ENCODE results near the gene MAML2.

Gene MAML2

DNA sequence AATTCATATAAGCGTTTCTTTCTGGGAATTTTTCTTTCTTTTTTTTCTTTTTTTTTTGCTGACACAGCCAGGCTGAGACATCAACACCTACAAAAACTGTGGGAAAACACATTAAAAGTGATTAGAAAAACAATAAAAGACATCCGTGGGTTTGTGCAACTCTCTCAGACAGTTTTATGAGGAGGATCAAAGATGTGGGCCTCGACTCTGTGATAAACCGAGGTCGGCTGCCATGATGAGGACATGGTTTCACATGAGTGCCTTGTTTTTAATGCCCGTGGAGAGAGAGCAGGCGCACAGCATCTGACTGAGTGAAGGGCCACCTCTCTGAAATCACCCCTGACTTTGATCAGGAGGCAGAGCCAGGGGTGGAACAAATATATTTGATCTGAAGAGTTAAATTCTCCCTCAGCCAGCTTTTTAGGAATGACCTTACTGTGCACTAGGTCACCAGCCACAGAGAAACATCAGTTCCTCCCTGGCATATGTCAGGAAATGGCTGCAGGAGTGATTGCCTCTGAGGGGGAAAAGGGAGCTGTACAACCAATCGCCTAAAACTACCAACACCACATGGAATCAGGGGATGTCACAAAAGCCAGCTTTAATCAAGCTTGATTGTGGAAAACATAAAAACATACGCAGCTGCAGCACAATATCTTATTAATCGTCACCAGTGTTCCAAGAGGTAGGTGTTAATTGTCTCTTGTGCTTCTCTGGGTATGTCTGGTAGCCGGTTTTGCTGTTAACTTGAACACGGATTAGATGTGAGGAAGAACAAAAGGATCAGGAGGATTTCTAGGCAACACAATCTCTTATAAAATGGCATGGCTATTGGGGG is 164.7 kb downstream of the MAML2 start:
- DNase-seq, result no peak

DNA sequence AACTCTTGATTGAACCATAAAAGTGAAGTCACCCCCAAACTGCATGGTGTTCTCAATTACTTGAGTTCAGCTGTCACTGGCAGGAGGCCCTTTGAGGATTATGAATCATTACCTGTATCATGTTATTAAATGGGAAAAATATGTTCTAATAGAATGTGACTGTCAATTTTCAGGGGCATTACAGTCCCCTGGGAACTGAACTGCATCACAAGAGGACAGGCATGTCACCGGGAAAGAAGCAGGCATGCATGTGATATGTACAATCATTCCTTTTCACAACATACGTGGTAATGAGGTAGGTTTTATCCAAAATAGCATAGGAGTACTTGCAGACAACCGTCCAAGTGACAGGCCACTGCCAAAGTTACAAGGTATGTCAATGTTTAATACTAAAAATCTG is 165.8 kb downstream of the MAML2 start:
- DNase-seq, result no peak

DNA sequence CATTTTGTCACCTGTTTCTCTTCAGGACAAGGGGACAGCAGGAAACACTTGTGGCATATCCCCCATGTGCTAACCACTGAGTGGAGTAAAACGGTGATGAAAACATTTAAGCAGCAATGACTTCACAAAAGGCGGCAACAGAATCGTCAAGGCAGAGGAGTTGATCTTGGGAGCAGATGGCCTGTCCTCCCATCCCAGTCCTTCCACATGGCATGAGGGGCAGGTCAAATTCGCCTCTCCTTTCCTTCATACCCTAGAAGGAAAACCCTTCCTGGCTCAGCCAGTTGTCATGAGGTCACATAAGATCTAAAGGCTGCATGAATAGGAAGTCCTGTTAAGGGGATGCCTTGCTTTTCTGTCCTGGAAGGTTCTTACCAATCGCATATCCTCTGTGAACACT is 169.1 kb downstream of the MAML2 start:
- DNase-seq, result no peak

DNA sequence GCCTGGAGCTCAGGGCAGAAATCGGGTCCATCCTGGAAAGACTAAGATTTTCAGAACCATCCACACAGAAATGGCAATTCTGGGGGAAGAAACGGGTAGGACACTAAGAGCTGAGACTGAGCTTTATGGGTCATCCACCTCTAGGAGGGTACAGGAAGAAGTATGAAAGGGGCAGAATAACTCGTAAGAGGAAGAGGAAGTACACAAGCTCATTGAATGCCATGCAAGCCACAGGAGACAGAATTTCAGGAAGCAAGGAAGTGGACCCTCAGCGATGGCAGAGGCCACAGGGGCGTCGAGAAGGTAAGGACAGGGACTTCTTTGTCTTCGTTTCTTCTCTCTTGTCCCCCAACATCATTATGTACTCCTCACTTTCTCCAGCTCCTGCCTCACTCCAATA is 169.6 kb downstream of the MAML2 start:
- no peak for DNase-seq

DNA sequence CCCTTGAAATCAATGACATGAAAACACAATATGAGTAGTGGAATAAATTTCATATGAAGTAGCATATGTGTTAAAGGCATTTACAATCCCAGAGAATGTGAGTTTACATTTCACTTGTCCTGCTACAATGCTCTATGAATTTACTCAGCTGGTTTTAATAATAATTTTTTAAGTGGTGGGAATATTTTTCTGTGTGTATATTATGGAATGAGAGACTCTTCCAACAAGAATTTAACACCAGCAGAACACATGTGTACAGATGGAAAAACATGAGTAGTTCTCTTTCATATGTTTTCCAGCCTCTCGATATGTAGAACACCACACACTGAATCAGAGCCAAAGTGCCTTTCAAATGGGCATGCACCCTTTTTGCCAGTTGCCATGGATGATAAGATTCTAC is 170.4 kb downstream of the MAML2 start:
- no peak for DNase-seq

DNA sequence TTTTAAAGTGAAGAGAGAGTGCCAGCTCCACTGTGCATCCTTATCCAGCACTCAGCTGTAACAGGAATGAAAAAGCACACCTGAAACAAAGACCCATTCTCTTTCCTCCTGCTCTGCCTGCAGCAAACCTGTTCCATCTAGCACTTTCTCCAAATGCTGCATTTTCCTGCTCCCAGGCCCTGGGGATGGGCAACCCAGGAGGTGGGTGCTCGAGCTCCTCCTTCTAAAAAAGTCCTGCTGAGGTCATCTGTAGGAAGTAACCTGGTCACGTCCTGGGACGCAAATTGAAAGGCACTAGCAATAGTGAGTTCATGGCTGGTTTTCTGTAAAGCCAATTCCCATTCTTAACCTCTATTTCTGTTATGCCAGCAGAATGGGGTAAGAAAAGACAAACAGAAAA is 173.7 kb downstream of the MAML2 start:
- no peak for DNase-seq

DNA sequence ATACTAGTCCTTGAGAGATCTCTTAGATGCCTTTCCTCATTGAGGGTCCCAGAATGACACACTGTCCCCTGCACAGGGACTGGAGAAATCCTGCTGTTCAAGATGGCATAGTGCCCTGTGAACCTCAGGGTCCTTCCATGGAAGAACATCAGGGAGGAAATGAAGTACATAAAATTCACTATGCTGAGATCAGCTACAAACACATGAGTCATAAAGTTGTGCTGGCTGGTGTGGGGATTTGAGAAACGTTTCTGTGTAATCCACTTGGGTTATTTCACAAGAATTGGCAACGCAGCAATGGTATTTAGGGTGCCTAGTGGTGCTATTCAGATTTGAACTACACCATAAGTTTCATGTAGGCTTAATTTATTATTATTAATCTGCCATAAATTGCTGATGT is 174.4 kb downstream of the MAML2 start:
- peak; percentile 70 for DNase-seq

DNA sequence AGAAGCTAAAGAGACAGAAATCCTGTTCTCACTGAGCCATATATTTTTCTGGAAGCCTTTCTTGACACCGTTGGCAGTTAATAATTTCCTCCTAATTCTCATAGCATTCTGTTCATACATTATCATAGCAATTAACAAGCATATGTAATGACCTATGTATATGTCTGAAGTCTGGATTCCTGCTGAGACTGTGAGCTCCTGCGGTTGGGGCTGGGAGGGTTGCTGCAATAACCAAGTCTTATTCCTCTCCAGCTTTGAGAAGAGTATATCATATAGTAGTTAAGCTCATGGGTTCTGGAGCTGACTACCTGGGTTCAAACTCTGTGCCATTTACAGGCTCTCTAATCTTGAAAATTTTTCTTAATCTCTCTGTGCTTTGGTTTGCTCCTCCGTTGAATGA is 175.2 kb downstream of the MAML2 start:
- DNase-seq, result no peak

DNA sequence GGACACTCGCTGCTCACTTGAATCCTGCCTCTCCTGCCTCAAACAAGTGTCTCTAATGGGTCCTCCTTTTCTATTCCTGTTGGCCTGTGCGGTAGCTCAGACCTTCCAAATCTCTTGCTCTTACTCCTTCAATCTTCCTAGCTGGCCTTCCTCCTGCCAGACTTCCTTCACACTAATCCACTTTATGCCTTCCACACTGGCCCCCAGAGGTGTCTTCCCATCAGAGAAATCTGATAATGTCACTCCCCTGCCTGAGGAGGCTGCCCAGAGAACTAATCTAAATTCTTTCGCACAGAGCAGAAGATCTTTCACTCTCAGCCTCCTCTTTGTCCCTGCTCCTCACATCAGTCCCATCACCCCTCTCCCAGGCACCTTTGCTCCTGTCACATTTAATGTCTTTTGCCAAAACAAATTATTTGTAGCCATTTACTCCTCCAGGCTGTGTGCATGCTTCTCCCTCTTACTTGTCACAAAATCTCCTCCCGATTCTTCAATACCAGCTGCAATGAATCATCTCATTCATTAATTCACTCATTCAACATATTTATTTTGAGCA is 175.7 kb downstream of the MAML2 start:
- DNase-seq, result no peak

DNA sequence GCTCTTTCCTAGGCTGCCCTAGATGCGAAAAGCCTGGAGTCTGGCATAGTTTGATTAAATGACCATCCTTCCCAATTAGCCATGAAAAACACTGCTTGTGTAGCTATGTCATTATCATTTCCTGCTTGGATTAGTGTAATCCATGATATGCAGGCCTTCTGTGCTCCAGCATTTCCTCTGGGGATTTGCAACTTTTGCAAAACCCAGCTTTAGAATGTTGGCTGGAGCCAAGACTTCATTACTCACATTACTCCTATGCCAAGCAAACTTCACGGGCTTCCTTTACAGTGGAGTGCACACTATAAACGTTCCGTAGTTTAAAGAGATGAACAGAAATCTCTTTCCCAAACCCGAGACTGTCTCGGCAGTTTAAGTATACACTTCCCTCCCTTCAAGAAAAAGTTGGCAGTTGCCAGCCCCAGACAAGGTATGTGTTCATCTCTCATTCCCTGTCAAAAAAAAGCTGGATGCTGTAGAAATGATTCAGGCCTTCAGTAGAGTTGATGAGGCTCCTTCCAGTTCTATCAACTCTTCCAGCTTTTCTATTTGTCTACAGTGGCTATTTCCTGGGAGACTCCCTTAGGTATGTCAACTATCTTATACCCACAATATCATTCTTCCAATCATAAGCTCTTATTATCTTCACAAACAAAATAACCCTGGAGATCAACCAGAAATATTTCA is 180.0 kb downstream of the MAML2 start:
- DNase-seq, result no peak

DNA sequence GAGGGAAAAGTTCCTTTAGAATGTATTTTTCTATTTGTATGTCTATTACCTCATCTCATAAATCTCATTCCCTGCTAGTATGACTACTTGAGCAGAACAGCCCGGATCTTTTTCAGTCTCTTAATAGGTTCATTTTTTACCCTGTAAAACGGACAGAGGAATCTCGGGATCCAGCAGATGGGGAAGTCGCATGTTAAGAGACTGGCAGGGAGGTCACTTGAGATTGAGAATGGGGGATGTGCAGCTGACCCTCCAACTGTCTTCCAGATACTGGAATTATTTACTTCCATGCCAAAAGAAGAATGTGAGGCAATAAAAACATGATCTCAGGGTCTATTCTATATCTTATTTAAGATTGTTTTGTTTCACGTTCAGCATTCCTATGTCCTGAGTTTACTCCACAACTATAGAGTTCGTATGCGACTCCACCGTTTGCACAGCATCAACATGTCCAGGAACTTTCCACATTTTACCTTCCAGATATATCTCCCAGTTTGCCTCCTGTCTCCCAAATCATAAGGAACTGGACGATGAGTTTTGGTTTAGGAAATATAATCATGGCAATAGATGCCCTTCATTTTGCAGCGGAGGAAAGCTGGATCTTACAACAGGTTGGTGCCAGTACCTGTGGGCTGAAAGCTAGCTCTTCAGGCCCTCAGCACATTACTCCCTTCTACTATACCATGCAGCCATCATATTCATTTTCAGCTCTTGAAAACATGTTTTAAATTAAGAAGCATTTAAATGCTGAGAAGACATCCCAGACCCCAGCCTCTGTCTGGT is 181.5 kb downstream of the MAML2 start:
- DNase-seq, result peak; percentile 59

DNA sequence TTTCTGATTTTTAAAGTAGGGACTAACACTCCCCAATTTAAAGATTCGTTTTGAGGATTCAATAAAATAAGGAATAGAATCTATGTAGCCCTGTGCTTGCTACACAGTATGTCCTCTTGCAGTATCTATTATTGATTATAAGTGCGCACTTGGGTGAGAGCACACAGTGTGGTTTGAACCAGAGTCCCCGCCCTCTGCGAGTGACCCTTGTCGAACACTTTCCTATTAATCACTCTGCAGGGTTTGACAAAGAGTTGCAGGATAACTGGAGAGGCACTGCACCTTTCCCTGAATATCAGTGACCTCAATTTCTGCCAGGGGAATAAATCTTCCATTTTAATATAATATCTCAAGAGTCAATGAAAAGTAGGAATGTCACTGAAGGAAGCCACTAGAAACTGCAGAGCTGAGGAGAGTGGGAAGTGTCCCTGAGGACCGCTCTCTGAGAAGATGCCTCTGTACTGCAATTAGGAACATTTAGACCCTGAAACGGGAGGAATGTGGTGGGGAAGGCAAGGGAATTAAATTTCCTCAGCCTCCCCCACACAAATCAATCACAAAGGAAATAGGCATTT is 182.2 kb downstream of the MAML2 start:
- DNase-seq, result no peak

DNA sequence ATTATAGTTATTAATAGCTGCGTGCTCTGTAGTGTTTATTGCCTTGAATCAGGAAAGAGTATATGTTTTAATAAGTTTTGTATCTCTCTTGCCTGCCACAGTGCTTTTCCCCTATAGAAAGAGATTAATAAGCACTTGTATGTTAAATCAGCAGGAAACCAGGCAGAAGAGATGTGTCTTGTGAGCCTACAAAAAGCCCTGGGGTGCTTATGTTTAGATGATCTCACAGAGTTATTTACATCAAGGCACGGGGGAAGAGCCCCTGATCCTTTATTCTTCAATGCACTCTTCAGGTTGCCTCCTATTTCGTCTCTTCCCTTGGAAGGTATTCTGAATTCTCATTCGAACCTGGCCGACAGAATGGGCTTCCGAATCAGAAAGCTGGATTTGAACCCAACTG is 183.0 kb downstream of the MAML2 start:
- no peak for DNase-seq

DNA sequence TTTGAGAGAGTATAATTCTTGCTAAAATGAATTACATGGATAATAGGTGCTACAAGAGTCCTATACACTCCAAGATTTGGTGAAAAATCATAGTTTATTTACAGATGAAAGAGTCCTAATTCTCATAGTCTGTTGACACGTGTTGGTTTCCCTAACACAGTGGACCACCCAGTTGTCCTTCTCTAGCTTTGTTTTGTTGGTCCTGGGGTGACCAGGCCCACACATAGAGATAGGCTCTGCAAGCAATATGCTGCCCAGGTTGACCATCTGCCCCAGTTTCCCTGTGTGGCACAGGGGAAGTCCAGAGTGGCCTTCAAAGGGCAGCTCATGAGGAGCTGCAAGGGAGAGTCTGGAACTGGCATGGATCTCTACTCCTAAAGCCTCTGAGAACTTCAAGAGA is 184.9 kb downstream of the MAML2 start:
- DNase-seq, result no peak

DNA sequence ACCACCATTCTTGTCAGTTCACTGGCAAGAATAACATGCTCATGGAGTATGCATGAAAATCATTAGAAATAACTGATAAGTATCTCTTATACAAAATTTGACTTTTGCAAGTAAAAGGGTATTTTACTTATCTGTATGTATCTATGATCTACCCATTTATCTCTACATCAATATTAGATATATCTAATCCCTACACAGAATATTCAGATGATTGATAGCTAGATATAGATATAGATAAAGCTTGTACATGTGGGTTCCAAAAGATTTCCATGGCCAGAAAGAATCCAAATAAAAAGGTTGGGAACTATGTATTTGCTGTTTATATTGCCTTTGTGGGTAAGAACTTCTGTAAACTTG is 185.5 kb downstream of the MAML2 start:
- no peak for DNase-seq

DNA sequence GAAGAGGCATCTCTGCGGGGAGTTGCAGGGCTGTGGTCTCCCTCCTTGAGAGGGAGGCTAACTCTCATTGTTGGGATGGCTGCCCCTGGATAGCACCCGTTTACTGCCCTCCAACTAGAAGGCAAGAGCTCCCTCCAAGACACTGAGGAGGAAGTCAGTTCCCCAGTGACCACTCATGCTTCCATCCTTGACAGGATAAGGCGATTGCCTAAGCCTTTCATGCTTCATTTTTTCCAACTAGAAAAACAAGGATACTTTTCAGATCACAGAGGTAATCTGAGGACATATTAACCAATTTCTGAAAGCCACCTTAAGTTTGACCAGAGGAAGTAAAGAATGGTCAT is 186.6 kb downstream of the MAML2 start:
- DNase-seq, result no peak

DNA sequence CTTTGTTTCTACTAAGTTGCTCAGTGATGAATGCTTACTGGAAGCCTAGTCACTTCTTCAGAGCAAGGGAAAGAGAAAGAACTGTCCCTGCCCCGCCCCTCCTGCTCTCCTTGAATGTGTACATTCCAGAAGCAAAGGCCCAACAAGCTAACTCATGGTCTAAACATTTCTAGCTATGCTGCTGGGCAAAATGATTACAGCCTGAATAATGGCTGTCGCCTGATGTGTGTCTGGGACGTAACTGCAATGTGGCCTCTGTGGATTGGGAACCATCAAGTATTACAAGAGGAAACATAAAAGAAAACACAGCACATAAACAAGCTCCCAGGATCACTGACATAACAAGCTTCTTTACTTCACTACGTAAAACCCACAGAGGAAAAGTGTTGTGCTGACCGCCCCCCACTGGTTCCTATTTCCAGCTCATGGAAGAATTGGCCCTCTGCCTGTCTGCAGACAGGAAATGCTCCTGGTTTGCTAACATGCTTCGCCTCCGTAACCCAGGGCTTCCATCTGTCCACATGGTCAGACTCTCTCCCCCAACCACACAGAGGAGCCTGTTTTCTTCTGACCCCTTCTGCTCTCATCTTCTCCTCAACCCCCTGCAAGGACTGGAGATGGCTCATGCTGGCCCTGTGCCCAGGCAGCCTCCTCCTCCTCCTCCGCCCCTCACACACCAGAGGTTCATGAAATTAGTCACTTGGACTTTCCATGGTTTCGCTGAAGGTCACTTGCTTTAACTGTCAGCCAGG is 187.2 kb downstream of the MAML2 start:
- DNase-seq, result peak; percentile 99

DNA sequence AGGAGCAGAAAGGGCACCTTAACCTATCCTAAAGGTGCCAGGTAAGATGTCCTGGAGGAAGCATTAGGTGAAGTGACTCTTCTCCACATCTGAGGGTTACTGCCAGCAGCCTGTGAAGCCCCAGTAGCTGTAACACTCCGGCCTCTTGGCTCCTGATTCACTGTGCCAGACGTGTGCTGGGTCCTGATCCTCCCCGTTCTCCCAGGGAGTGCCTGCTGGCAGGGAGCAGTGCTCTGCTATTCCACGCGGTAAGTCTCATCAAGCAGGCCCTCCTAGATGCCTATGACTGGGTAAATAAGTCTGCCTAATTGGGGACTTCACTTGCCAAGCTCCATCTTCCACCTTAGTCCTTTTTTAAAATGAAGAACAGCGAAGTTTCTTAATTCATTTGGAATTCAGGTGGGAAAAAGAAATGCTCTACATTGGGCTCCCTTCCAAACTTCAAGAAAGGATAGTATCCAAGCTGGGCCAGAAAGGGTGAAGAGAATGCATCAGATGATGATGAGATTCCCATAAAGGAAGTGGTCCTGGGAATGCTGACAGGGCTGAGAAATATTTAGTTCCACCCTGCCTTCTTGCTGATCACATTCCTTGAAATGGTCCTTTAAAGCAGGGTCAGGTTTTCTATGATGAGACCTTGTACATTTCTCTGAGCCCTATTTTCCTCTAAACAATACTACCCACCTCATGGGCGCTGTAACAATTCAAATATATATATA is 188.0 kb downstream of the MAML2 start:
- peak; percentile 74 for DNase-seq

DNA sequence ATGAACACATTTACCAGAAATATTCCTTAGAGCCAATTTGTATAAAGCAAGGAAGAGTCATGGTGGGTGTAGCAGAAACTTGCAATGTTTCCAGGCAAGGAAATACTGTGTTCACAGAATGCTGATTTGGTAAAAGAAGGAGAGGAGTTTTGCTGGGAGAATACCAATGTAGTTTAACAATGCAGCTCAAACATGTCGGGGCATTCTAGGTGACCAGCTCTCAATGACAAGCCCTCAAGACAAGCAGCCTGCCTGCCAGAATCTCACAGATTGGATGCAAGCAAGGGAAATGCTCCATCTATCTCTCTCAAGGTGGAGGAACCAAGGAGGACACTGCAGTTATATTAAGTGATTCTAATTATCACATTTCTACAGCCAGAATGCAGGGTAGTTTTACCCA is 190.4 kb downstream of the MAML2 start:
- DNase-seq, result no peak

DNA sequence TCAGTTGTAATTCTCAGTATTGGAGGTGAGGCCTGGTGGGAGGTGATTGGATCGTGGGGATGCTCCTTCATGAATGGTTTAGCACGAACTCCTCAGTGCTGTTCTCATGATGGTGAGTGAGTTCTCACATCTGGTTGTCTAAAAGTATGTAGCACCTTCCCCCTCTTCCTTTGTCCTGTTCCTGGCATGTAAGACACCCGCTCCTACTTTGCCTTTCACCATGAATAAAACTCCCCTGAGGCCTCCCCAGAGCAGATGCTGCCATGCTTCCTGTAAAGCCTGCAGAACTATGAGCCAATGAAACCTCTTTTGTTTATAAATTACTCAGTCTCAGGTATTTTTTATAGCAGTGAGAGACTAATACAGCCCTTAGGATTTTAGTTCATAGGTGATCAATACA is 191.5 kb downstream of the MAML2 start:
- DNase-seq, result no peak

DNA sequence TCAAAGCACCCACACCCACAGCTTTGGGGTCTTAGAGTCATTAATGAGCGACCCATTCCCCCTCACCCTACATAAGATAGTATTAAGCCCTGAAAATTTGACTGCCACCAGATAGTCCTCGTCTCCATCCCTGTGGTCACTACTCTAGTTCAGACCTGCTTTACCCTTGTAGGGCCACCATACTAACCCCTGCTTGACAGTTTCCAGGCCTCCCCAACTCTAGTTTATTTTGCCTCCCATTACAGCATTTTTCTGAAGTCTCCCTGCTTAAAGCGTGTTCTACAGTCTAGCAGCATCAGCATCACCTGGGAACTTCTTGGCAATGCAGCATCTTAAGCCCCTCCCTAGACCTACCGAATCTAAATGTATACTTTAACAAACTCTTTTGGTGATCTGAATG is 192.4 kb downstream of the MAML2 start:
- no peak for DNase-seq
